ENCODE data around the gene LMAN2. TPM values are rescaled to one million over a fixed set of nuclear protein-coding genes. Genes with fewer than 3 reads are reported as not detected.

The LMAN2 gene
- total RNA-seq, 1 donor from 2014 or later, result 103 TPM

DNA sequence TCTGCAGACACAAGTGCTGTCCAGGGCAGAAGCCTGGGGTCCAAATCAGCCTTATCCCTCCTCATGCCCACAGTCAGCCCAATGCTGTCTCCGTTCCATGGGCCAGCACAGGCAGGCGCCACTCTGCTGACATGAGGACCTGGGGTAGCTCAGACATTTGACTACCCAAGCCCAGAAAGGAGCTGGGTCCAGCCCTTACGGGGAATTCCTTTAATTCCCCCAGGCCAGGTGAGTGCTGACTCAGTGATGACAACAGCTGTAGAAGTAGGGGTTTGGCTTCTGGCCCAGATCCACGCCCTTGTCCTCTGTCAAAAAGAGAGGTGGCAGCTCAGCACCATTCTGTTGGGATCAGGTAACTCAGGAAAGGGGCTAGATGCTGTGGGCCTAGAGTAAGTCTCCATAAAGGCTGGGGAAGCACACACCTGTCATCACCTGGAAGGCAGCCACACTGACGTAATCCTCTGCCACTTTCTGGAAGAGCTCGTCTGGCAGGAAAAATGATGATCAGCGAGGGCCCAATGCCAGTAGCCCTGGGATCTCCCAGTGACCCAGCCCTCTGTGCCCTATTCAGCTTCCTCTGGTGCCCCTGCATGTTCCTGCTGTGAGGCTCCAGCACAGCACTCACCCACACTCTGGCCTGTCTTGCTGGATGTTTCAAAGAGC lies 49.8 kb downstream of the LMAN2 start:
- Mint-ChIP-seq H3K36me3 (ENCODE audit: low read depth, unreplicated experiment) (peaks cover 36% of the 10 kb centered on the region), H3K4me3 (ENCODE audit: unreplicated experiment) (peak overlapping the region; percentile 93), H3K27ac (ENCODE audit: unreplicated experiment) (no peak overlapping the region), H3K4me1 (ENCODE audit: low read depth, unreplicated experiment) (peaks cover 33% of the 10 kb centered on the region), H3K9me3 (ENCODE audit: unreplicated experiment) (no peaks in the 10 kb centered on the region), H3K27me3 (ENCODE audit: low read depth, unreplicated experiment) (no peaks in the 10 kb centered on the region)
- no peak overlapping the region for H2AFZ ChIP-seq (ENCODE audit: low read depth, low read length)
- FAIRE-seq (no peak), DNase-seq (ENCODE audit: low read depth) (no peak)
- H3K27me3 ChIP-seq (ENCODE audit: insufficient read depth, low read length), result no peaks in the 10 kb centered on the region
- H3K4me2 ChIP-seq (ENCODE audit: low read length), result peak overlapping the region; percentile 92
- no peaks in the 10 kb centered on the region for H3K9me3 ChIP-seq (ENCODE audit: insufficient read depth, low read depth, low read length)
- no peak overlapping the region for H3K27ac ChIP-seq (ENCODE audit: low read depth, low read length)
- H3K4me3 ChIP-seq (ENCODE audit: insufficient read depth, low read depth, low read length), result no peak overlapping the region
- peaks cover 56% of the 10 kb centered on the region for H3K79me2 ChIP-seq (ENCODE audit: insufficient read depth, low read length)
- TF ChIP-seq EZH2 (IDR thresholded peaks at IDR 0.05; ENCODE audit: insufficient read depth, low read length), result no peak
- TF ChIP-seq, protein P1, sequence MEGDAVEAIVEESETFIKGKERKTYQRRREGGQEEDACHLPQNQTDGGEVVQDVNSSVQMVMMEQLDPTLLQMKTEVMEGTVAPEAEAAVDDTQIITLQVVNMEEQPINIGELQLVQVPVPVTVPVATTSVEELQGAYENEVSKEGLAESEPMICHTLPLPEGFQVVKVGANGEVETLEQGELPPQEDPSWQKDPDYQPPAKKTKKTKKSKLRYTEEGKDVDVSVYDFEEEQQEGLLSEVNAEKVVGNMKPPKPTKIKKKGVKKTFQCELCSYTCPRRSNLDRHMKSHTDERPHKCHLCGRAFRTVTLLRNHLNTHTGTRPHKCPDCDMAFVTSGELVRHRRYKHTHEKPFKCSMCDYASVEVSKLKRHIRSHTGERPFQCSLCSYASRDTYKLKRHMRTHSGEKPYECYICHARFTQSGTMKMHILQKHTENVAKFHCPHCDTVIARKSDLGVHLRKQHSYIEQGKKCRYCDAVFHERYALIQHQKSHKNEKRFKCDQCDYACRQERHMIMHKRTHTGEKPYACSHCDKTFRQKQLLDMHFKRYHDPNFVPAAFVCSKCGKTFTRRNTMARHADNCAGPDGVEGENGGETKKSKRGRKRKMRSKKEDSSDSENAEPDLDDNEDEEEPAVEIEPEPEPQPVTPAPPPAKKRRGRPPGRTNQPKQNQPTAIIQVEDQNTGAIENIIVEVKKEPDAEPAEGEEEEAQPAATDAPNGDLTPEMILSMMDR (IDR thresholded peaks at IDR 0.05; ENCODE audit: insufficient read depth, low read depth, low read length), result no peak
- peaks cover 24% of the 10 kb centered on the region for H3K36me3 ChIP-seq (ENCODE audit: insufficient read depth, low read length)
- peaks cover 61% of the 10 kb centered on the region for H4K20me1 ChIP-seq (ENCODE audit: insufficient read depth, low read length)
- peak overlapping the region; percentile 100 for H3K9ac ChIP-seq (ENCODE audit: low read length)
- peaks cover 39% of the 10 kb centered on the region for H3K4me1 ChIP-seq (ENCODE audit: insufficient read depth, low read length)

DNA sequence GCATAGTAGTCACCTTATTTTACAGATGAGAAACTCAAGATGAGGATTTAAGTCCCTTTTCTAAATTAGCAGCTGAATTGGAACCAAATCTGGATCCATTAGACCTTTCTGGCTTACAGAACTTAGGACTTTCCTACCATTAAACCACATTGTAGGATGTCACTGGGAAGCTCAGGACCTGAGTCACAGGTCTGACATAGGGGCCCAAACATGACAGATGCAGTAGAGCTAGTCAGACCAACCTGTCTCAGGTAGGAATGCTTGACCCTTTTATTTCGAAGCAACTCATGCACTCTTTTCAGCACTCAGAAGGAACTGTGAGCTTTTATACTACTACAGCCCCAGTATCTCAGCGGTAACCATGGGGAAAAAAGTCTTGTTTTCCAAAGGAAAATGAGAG lies 50.5 kb downstream of the LMAN2 start:
- peaks cover 29% of the 10 kb centered on the region for H3K36me3 Mint-ChIP-seq (ENCODE audit: low read depth, unreplicated experiment)
- H3K27me3 ChIP-seq (ENCODE audit: insufficient read depth, low read length), result no peaks in the 10 kb centered on the region
- H3K9ac ChIP-seq (ENCODE audit: low read length), result no peak overlapping the region
- no peaks in the 10 kb centered on the region for H3K9me3 Mint-ChIP-seq (ENCODE audit: unreplicated experiment)
- H3K27ac ChIP-seq (ENCODE audit: low read depth, low read length), result peak overlapping the region; percentile 23
- FAIRE-seq (no peak), DNase-seq (ENCODE audit: low read depth) (no peak)
- H3K79me2 ChIP-seq (ENCODE audit: insufficient read depth, low read length), result peaks cover 51% of the 10 kb centered on the region
- no peaks in the 10 kb centered on the region for H3K9me3 ChIP-seq (ENCODE audit: insufficient read depth, low read depth, low read length)
- H3K4me1 ChIP-seq (ENCODE audit: insufficient read depth, low read length), result peaks cover 39% of the 10 kb centered on the region
- peak overlapping the region; percentile 58 for H3K4me3 Mint-ChIP-seq (ENCODE audit: unreplicated experiment)
- H3K4me1 Mint-ChIP-seq (ENCODE audit: low read depth, unreplicated experiment), result peaks cover 30% of the 10 kb centered on the region
- TF ChIP-seq, protein P1 (IDR thresholded peaks at IDR 0.05; ENCODE audit: insufficient read depth, low read depth, low read length), result no peak
- TF ChIP-seq EZH2 (IDR thresholded peaks at IDR 0.05; ENCODE audit: insufficient read depth, low read length), result no peak
- no peak overlapping the region for H2AFZ ChIP-seq (ENCODE audit: low read depth, low read length)
- no peak overlapping the region for H3K4me2 ChIP-seq (ENCODE audit: low read length)
- H3K4me3 ChIP-seq (ENCODE audit: insufficient read depth, low read depth, low read length), result no peak overlapping the region
- H3K36me3 ChIP-seq (ENCODE audit: insufficient read depth, low read length), result peaks cover 24% of the 10 kb centered on the region
- peaks cover 61% of the 10 kb centered on the region for H4K20me1 ChIP-seq (ENCODE audit: insufficient read depth, low read length)
- H3K27ac Mint-ChIP-seq (ENCODE audit: unreplicated experiment), result peak overlapping the region; percentile 96
- no peaks in the 10 kb centered on the region for H3K27me3 Mint-ChIP-seq (ENCODE audit: low read depth, unreplicated experiment)

DNA sequence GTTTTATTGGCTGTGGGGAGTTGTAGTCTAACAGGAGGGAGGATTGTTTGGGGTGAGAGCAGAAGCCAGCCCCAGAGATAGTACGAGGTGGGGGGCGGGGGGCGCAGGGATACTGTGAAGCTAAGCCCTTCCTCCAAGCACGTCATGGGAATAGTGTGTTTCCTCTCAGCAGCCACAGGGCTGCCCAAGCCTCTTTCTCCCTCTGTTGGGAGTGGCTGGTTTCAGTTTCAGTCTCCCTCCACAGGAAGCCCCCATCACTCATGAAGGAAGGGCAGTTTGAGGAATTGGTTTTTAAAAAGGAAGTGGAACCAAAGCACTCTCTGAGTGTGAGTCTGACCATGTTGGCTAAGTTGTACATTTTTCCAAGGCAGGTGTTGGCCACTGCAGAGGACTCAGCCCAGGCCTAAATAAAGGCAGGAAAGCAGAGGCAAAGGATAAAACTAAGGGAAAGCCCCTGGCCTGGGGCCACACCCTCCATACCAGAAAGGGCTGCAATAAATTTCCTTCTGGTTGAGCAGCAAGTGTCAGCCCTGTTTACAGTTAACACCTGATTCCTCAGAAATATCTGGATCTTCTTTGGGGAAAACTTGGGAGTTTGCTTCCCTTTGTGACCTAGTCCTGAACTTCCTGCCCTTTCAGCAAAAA lies 51.1 kb downstream of the LMAN2 start:
- Histone ChIP-seq H4K20me1 (ENCODE audit: insufficient read depth, low read length) (peaks cover 57% of the 10 kb centered on the region), H3K9ac (ENCODE audit: low read length) (peak overlapping the region; percentile 4), H2AFZ (ENCODE audit: low read depth, low read length) (no peak overlapping the region), H3K9me3 (ENCODE audit: insufficient read depth, low read depth, low read length) (no peaks in the 10 kb centered on the region), H3K4me3 (ENCODE audit: insufficient read depth, low read depth, low read length) (no peak overlapping the region), H3K36me3 (ENCODE audit: insufficient read depth, low read length) (peaks cover 29% of the 10 kb centered on the region), H3K4me1 (ENCODE audit: insufficient read depth, low read length) (peaks cover 35% of the 10 kb centered on the region), H3K27me3 (ENCODE audit: insufficient read depth, low read length) (no peaks in the 10 kb centered on the region), H3K27ac (ENCODE audit: low read depth, low read length) (peak overlapping the region; percentile 23), H3K79me2 (ENCODE audit: insufficient read depth, low read length) (peaks cover 45% of the 10 kb centered on the region), H3K4me2 (ENCODE audit: low read length) (peak overlapping the region; percentile 52)
- DNase-seq (ENCODE audit: low read depth) (peak; percentile 71), FAIRE-seq (no peak)
- H3K9me3 Mint-ChIP-seq (ENCODE audit: unreplicated experiment), result no peaks in the 10 kb centered on the region
- no peaks in the 10 kb centered on the region for H3K27me3 Mint-ChIP-seq (ENCODE audit: low read depth, unreplicated experiment)
- no peak for TF ChIP-seq EZH2 (IDR thresholded peaks at IDR 0.05; ENCODE audit: insufficient read depth, low read length)
- TF ChIP-seq, protein P1 (IDR thresholded peaks at IDR 0.05; ENCODE audit: insufficient read depth, low read depth, low read length), result no peak
- H3K36me3 Mint-ChIP-seq (ENCODE audit: low read depth, unreplicated experiment), result peaks cover 26% of the 10 kb centered on the region
- H3K4me3 Mint-ChIP-seq (ENCODE audit: unreplicated experiment), result peak overlapping the region; percentile 69
- H3K4me1 Mint-ChIP-seq (ENCODE audit: low read depth, unreplicated experiment), result peaks cover 24% of the 10 kb centered on the region
- H3K27ac Mint-ChIP-seq (ENCODE audit: unreplicated experiment), result peak overlapping the region; percentile 96

Measured in astrocyte (in vitro differentiated cells and primary cell).